Calu3 (cell line): ENCODE results near the gene POU3F2. TPM values are rescaled to one million over a fixed set of nuclear protein-coding genes. Genes with fewer than 3 reads are reported as not detected.

Experiments
- BruUV-seq: library from RNA; stranded (reverse); fragments of 400-500 nt; replicated peaks from 2 replicates; lab custom pipeline; 2021; lab: Mats Ljungman, UMichigan
- CTCF ChIA-PET: fragments of 300-600 bp; sonication (Branson Sonifier 250); formaldehyde crosslinking; loops from one replicate; lab custom pipeline; 2022; ENCODE audit warnings: antibody characterized with exemption; lab: Charles Lee
- DNase-seq: peaks from one replicate; pipeline ENCODE4 v3.0.0; 2022
- H3K27ac Mint-ChIP-seq: one replicate; pipeline ENCODE4 v1.8.0; 2022; ENCODE audit warnings: mixed read lengths; ENCODE audit not compliant: unreplicated experiment
- H3K27me3 Mint-ChIP-seq: one replicate; pipeline ENCODE4 v1.8.0; 2022; ENCODE audit warnings: mixed read lengths; ENCODE audit not compliant: unreplicated experiment
- H3K36me3 Mint-ChIP-seq: one replicate; pipeline ENCODE4 v1.8.0; 2022; ENCODE audit warnings: mild to moderate bottlenecking, moderate library complexity, mixed read lengths; ENCODE audit not compliant: insufficient read depth, unreplicated experiment
- H3K4me1 Mint-ChIP-seq: one replicate; pipeline ENCODE4 v1.8.0; 2022; ENCODE audit warnings: mild to moderate bottlenecking, low read depth, mixed read lengths; ENCODE audit not compliant: unreplicated experiment
- H3K4me3 Mint-ChIP-seq: one replicate; pipeline ENCODE4 v1.8.0; 2022; ENCODE audit warnings: mild to moderate bottlenecking, low read depth, moderate library complexity, mixed read lengths; ENCODE audit not compliant: unreplicated experiment
- H3K9me3 Mint-ChIP-seq: one replicate; pipeline ENCODE4 v1.8.0; 2022; ENCODE audit warnings: low read depth, mixed read lengths; ENCODE audit not compliant: unreplicated experiment
- CTCF ChIP-seq: fragments of 200-600 bp; IDR thresholded peaks from one replicate; pipeline ENCODE4 v1.8.0; 2022; ENCODE audit warnings: antibody characterized with exemption; ENCODE audit not compliant: unreplicated experiment
- intact Hi-C: fragments of 100-400 bp; cut with micrococcal nuclease; formaldehyde crosslinking; loops from one replicate; pipeline ENCODE4 v1.10.0; 2022; ENCODE audit not compliant: unreplicated experiment
- total RNA-seq: library from RNA; stranded (reverse); gene quantifications from 2 replicates; pipeline ENCODE4 v1.2.3, GENCODE V29; 2022

Gene POU3F2
- total RNA-seq, 1 experiment from 2014 or later, result not detected

- no peak for DNase-seq
- no peaks in the 10 kb centered on the region for H3K4me1 Mint-ChIP-seq
- intact Hi-C loops, result no loop called here
- no TSS peak for BruUV-seq
- TF ChIP-seq CTCF, result no peak
- peaks cover 100% of the 10 kb centered on the region for H3K27me3 Mint-ChIP-seq
- H3K36me3 Mint-ChIP-seq, result peaks cover 11% of the 10 kb centered on the region
- no peaks in the 10 kb centered on the region for H3K9me3 Mint-ChIP-seq
- CTCF ChIA-PET, result interaction anchor here (0.6 kb wide), 1 partner anchor 734 kb away, joined by 3 read pairs; no protein-coding TSS in a partner anchor
- no peak overlapping the region for H3K4me3 Mint-ChIP-seq
- no peak overlapping the region for H3K27ac Mint-ChIP-seq
These were observed 5.4 kb upstream of the POU3F2 start for GRCh38 chr6:98828941-98829411.

- no TSS peak for BruUV-seq
- Mint-ChIP-seq H3K27me3 (peaks cover 98% of the 10 kb centered on the region), H3K4me1 (no peaks in the 10 kb centered on the region), H3K36me3 (peaks cover 20% of the 10 kb centered on the region), H3K27ac (no peak overlapping the region), H3K4me3 (no peak overlapping the region), H3K9me3 (no peaks in the 10 kb centered on the region)
- intact Hi-C loops, result loop anchor here (5.0 kb wide), 1 partner anchor 53 kb away; no protein-coding TSS in a partner anchor
- CTCF ChIA-PET, result no interaction called here
- TF ChIP-seq CTCF, result no peak
- no peak for DNase-seq
These were observed 4.2 kb upstream of the POU3F2 start for GRCh38 chr6:98830146-98830545.

- CTCF ChIA-PET, result no interaction called here
- no peaks in the 10 kb centered on the region for H3K9me3 Mint-ChIP-seq
- no peak overlapping the region for H3K27ac Mint-ChIP-seq
- DNase-seq, result no peak
- intact Hi-C loops, result loop anchor here (5.0 kb wide), 1 partner anchor 54 kb away; no protein-coding TSS in a partner anchor
- no peak overlapping the region for H3K4me3 Mint-ChIP-seq
- peaks cover 30% of the 10 kb centered on the region for H3K36me3 Mint-ChIP-seq
- peaks cover 98% of the 10 kb centered on the region for H3K27me3 Mint-ChIP-seq
- TF ChIP-seq CTCF, result no peak
- no TSS peak for BruUV-seq
- peaks cover 10% of the 10 kb centered on the region for H3K4me1 Mint-ChIP-seq
These were observed 3.1 kb upstream of the POU3F2 start for GRCh38 chr6:98831057-98831958.

GRCh38 chr6:98831959-98832283, 2.5 kb upstream of the POU3F2 start:
- Mint-ChIP-seq H3K27me3 (peaks cover 98% of the 10 kb centered on the region), H3K27ac (no peak overlapping the region), H3K4me1 (peaks cover 15% of the 10 kb centered on the region), H3K36me3 (peaks cover 30% of the 10 kb centered on the region), H3K9me3 (no peaks in the 10 kb centered on the region), H3K4me3 (no peak overlapping the region)
- no TSS peak for BruUV-seq
- CTCF ChIA-PET, result no interaction called here
- DNase-seq, result no peak
- no peak for TF ChIP-seq CTCF
- intact Hi-C loops, result loop anchor here (5.0 kb wide), 1 partner anchor 55 kb away; no protein-coding TSS in a partner anchor
